Nephron progenitor cell (in vitro differentiated cells): Measurements from ENCODE around the gene GALNS.
"Not testable (repeated sequence)": the region's sequence is repeated elsewhere in the genome, so short reads cannot be mapped to it uniquely, and the experiment has no call there.

Experiments
- DNase-seq: peaks from one replicate; pipeline ENCODE4 v3.0.0; 2021
- H3K27ac Mint-ChIP-seq: 2 replicates; pipeline ENCODE4 v1.8.0; 2021; ENCODE audit warnings: mild to moderate bottlenecking, moderate library complexity, mixed read lengths
- H3K27me3 Mint-ChIP-seq: 2 replicates; pipeline ENCODE4 v1.8.0; 2021; ENCODE audit warnings: mild to moderate bottlenecking, low read depth, mixed read lengths; ENCODE audit not compliant: poor library complexity
- H3K36me3 Mint-ChIP-seq: 2 replicates; pipeline ENCODE4 v1.8.0; 2021; ENCODE audit warnings: low read depth, mixed read lengths
- H3K4me1 Mint-ChIP-seq: 2 replicates; pipeline ENCODE4 v1.8.0; 2021; ENCODE audit warnings: mixed read lengths
- H3K4me3 Mint-ChIP-seq: 2 replicates; pipeline ENCODE4 v1.8.0; 2021; ENCODE audit warnings: mild to moderate bottlenecking, moderate library complexity, mixed read lengths
- H3K9me3 Mint-ChIP-seq: 2 replicates; pipeline ENCODE4 v1.8.0; 2021; ENCODE audit warnings: mild to moderate bottlenecking, moderate library complexity, mixed read lengths
- TF ChIP-seq, protein P1 (sequence below): fragments of 200-600 bp; sonication (generic); IDR thresholded peaks from 2 replicates; pipeline ENCODE4 v1.5.0; 2021; ENCODE audit warnings: antibody characterized with exemption

Gene GALNS

DNA sequence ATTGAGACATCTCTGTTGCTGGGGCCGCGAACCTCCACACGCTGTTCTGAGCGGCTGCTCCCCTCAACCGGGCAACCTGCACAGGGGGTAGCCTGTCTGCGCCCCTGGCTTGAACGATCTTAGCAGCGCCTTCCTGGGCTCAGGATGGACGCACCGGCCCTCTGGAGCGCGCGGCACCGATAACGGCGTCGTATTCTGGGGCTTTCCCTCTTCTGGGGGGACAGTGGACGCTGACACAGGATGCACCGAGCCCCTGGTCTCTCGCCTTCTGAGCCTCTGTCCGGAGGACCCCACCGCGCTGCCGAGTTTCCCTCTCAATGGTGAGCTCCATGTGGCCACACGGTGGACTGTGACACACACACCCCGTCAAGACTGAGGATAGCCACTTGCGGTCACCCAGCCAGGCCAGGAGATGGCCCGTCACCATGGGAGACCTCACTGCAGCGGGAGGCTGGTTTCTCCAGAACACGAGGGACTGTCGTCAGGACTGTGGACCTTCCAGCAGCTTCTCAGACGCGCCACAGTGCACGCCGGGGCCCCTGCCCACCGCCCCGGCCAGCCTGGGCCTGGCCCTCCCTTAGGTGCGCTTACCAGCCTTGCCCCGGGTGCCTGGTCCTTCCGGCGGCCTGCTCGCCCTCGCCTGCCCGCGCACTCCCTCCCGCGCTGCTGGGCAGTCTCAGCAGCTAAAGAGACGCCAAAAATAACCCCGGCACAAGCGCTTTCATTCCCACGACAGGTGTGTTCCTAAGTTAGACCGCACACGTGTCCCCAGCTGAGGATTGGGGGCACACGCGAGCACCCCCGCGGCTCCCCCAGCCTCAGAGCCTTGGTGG lies 39.7 kb upstream of the GALNS start:
- Mint-ChIP-seq H3K9me3 (no peaks in the 10 kb centered on the region), H3K36me3 (no peaks in the 10 kb centered on the region), H3K4me1 (peaks cover 24% of the 10 kb centered on the region), H3K27ac (no peak overlapping the region), H3K27me3 (peaks cover 5% of the 10 kb centered on the region), H3K4me3 (no peak overlapping the region)
- no peak for DNase-seq
- TF ChIP-seq, protein P1, sequence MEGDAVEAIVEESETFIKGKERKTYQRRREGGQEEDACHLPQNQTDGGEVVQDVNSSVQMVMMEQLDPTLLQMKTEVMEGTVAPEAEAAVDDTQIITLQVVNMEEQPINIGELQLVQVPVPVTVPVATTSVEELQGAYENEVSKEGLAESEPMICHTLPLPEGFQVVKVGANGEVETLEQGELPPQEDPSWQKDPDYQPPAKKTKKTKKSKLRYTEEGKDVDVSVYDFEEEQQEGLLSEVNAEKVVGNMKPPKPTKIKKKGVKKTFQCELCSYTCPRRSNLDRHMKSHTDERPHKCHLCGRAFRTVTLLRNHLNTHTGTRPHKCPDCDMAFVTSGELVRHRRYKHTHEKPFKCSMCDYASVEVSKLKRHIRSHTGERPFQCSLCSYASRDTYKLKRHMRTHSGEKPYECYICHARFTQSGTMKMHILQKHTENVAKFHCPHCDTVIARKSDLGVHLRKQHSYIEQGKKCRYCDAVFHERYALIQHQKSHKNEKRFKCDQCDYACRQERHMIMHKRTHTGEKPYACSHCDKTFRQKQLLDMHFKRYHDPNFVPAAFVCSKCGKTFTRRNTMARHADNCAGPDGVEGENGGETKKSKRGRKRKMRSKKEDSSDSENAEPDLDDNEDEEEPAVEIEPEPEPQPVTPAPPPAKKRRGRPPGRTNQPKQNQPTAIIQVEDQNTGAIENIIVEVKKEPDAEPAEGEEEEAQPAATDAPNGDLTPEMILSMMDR: no peak

DNA sequence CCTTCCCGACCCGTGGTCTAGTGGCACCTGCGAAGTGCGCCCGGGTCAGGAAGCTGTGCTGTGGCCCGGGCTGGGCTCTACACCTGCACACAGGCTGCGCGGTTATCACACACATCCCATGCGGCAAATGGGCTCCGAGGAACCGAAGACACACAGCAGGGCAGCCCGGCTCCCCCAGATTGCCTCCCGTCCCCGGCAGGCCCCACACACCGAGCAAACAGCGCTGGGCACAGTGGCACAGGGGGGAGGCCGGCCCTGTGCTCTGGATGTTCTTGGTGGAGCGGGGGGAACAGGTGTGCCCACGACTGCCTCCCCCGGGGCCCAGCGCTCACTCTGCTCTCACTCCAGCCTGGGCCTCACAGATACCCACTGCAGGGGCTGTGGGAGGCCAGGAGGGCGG lies 38.6 kb upstream of the GALNS start:
- no peak overlapping the region for H3K4me3 Mint-ChIP-seq
- H3K9me3 Mint-ChIP-seq: peaks cover 7% of the 10 kb centered on the region
- TF ChIP-seq, protein P1: no peak
- no peak for DNase-seq
- peaks cover 13% of the 10 kb centered on the region for H3K27me3 Mint-ChIP-seq
- H3K27ac Mint-ChIP-seq: no peak overlapping the region
- no peaks in the 10 kb centered on the region for H3K36me3 Mint-ChIP-seq
- H3K4me1 Mint-ChIP-seq: peaks cover 24% of the 10 kb centered on the region

DNA sequence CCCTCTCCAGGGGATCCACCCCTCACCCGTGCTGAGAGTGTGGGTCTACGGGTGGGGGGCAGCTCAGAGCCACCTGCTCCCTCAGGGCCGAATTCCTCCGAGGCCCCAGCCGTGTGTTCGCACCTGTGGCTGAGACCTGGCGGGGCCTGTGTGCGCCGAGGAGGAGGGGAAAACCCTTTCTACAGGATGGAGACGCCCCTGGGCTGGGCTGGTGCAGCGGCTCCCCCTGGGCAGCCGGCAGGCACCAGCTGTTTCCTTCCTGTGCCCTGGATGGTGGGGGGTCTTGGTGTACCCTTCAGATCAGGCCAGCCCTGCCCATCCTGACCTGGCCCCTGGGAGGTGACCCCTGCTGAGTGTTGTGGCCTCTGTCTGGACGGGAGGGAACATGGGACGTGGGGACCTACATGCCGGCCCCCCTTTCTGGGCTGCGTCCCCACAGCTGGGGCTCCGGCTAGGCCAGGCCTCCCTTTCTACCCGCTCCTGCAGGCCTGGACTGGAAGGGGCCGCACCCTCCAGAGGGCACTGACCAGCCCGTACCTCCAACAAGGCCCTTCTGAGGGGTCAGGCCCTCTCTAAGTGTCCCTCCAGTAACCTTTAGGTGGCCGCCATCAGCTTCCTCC lies 38.0 kb upstream of the GALNS start:
- Mint-ChIP-seq H3K27me3 (peaks cover 16% of the 10 kb centered on the region), H3K9me3 (peaks cover 11% of the 10 kb centered on the region), H3K4me1 (peaks cover 24% of the 10 kb centered on the region), H3K4me3 (no peak overlapping the region), H3K36me3 (no peaks in the 10 kb centered on the region), H3K27ac (no peak overlapping the region)
- no peak for DNase-seq
- TF ChIP-seq, protein P1: no peak

DNA sequence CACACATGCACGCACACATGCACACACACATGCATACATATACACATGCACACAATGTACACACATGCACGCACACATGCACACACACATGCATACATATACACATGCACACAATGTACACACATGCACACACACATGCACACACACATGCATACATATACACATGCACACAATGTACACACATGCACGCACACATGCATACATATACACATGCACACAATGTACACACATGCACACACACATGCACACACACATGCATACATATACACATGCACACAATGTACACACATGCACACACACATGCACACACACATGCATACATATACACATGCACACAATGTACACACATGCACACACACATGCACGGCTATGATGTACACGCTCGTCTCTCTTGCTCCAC lies 37.5 kb upstream of the GALNS start:
- not testable (repeated sequence) for DNase-seq, H3K36me3 Mint-ChIP-seq, H3K27ac Mint-ChIP-seq, H3K4me3 Mint-ChIP-seq
- H3K9me3 Mint-ChIP-seq: peaks cover 15% of the 10 kb centered on the region
- H3K27me3 Mint-ChIP-seq: peaks cover 17% of the 10 kb centered on the region
- H3K4me1 Mint-ChIP-seq: peaks cover 24% of the 10 kb centered on the region

DNA sequence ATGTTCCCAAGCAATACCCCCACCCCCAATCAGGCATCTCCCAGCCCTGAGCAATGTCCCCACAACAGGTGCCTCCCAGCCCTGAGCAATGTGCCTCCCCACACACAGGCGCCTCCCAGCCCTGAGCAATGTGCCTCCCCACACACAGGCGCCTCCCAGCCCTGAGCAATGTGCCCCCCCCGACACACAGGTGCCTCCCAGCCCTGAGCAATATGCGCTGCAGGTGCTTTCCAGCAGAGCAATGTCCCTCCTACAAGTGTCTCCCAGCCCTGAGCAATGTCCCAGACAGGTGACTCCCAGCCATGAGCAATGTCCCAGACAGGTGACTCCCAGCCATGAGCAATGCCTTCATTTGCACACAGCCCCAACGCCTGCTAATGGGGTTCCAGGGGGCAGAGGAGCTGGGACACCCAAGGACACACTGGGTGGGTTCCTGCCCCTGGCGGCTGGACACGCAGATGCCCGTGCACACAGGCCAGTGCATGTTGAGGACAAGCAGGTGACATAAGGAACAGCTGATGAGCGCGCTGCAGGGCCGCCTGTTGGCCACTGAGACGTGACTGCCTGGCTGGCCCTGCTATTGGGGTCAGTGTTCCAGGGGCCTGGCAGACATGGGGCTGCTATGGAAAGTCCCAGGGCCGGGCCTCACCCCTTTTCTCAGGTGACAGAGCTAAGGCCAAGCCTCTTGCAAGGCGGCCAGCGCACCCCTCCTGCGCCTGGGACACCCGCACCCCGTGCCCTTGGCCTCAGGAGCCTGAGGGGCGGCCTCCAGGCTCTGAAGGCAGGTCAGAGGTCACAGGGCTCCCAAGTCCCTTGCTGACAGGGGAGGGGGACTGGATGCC lies 36.6 kb upstream of the GALNS start:
- Mint-ChIP-seq H3K36me3 (no peaks in the 10 kb centered on the region), H3K27me3 (peaks cover 17% of the 10 kb centered on the region), H3K27ac (no peak overlapping the region), H3K4me1 (peaks cover 24% of the 10 kb centered on the region), H3K4me3 (no peak overlapping the region), H3K9me3 (peaks cover 15% of the 10 kb centered on the region)
- no peak for DNase-seq
- TF ChIP-seq, protein P1: no peak

- TF ChIP-seq, protein P1: no peak
These were observed 35.3 kb upstream of the GALNS start for GRCh38 chr16:88892065-88892464.

More at GRCh38 chr16:88892065-88892464, 35.3 kb upstream of the GALNS start:
- Mint-ChIP-seq H3K4me1 (peaks cover 34% of the 10 kb centered on the region), H3K36me3 (no peaks in the 10 kb centered on the region), H3K4me3 (no peak overlapping the region), H3K27ac (no peak overlapping the region), H3K9me3 (peaks cover 15% of the 10 kb centered on the region), H3K27me3 (peaks cover 12% of the 10 kb centered on the region)
- DNase-seq: no peak
